Activated naive CD4-positive, alpha-beta T cell treated with anti-CD3 and anti-CD28 coated beads for 36 hours (primary cell): ENCODE data around the gene PACSIN3. TPM values are rescaled to one million over a fixed set of nuclear protein-coding genes. Genes with fewer than 3 reads are reported as not detected.

Experiments
- CTCF ChIA-PET: fragments of 350-600 bp; sonication (Branson Sonifier 250); formaldehyde crosslinking; loops from one replicate; lab custom pipeline; 2021; ENCODE audit warnings: antibody characterized with exemption; lab: Charles Lee
- DNase-seq: peaks from one replicate; pipeline ENCODE4 v3.0.0-alpha.2; 2020
- H3K27ac Mint-ChIP-seq: one replicate; pipeline ENCODE4 v1.8.0; 2021; ENCODE audit warnings: mild to moderate bottlenecking, mixed read lengths
- H3K27me3 Mint-ChIP-seq: one replicate; pipeline ENCODE4 v1.8.0; 2021; ENCODE audit warnings: low read depth, mixed read lengths
- H3K36me3 Mint-ChIP-seq: one replicate; pipeline ENCODE4 v1.8.0; 2021; ENCODE audit warnings: low read depth, mixed read lengths
- H3K4me1 Mint-ChIP-seq: one replicate; pipeline ENCODE4 v1.8.0; 2021; ENCODE audit warnings: low read depth, mixed read lengths
- H3K4me3 Mint-ChIP-seq: one replicate; pipeline ENCODE4 v1.8.0; 2021; ENCODE audit warnings: mild to moderate bottlenecking, moderate library complexity, mixed read lengths
- H3K9me3 Mint-ChIP-seq: one replicate; pipeline ENCODE4 v1.8.0; 2021; ENCODE audit warnings: mixed read lengths
- intact Hi-C: fragments of 100-400 bp; cut with micrococcal nuclease; formaldehyde crosslinking; loops from one replicate; pipeline ENCODE4 v1.15.1; 2023
- total RNA-seq, 2 experiments: library from RNA; stranded (reverse); gene quantifications; one replicate each; pipeline ENCODE4 v1.2.3, GENCODE V29; 2021

The PACSIN3 gene
- total RNA-seq, 2 experiments from 2014 or later: 6.5 to 7.2 TPM

- H3K27ac Mint-ChIP-seq: no peak overlapping the region
- no peak overlapping the region for H3K4me3 Mint-ChIP-seq
- no peak for DNase-seq
- CTCF ChIA-PET: interaction anchor here (0.6 kb wide), 2 partner anchors 58 to 85 kb away, joined by 3 read pairs; no protein-coding TSS in a partner anchor
- no peaks in the 10 kb centered on the region for H3K9me3 Mint-ChIP-seq
- no peaks in the 10 kb centered on the region for H3K36me3 Mint-ChIP-seq
- intact Hi-C loops: no loop called here
- H3K27me3 Mint-ChIP-seq: no peaks in the 10 kb centered on the region
- H3K4me1 Mint-ChIP-seq: peaks cover 12% of the 10 kb centered on the region
Observed at GRCh38 chr11:47148903-47149531, 37.2 kb downstream of the PACSIN3 start.

DNA sequence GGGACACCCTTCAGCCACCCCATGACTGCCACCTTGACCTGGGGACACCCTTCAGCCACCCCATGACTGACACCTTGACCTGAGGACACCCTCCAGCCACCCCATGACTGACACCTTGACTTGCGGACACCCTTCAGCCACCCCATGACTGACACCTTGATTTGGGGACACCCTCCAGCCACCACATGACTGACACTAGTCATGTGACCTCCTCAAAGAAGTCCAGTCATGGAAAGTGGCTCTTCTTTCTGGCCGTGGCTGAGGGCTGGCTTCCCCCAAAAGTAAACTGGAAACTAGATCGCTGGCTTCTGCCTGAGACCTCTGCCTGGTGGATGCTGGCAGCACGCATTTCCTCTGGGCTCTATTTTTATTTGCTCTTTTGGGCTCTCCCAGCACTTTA, 38.0 kb downstream of the PACSIN3 start:
- intact Hi-C loops: no loop called here
- no peak for DNase-seq
- Mint-ChIP-seq H3K27me3 (no peaks in the 10 kb centered on the region), H3K27ac (no peak overlapping the region), H3K36me3 (no peaks in the 10 kb centered on the region), H3K4me1 (peaks cover 4% of the 10 kb centered on the region), H3K9me3 (no peaks in the 10 kb centered on the region), H3K4me3 (no peak overlapping the region)
- CTCF ChIA-PET: no interaction called here

DNA sequence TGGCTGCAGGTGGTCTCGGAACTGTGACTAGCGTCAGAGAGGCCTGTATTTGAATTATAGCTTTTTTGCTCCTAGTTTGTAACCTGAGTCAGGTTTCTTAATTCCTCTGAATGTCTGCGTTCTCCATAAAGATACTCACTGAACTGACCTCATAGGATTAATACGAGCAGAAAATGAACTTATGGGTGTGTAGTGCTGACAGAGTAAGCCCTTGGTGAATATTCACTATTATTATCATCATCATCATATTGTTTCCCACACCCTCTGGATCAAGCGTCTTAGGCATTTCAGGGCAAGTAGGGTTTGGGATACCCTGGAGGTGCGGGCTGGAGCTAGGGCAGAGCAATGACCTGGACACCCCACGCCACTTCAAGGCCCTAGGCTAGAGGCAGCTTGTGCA, 38.6 kb downstream of the PACSIN3 start:
- Mint-ChIP-seq H3K27ac (no peak overlapping the region), H3K4me3 (no peak overlapping the region), H3K4me1 (no peaks in the 10 kb centered on the region), H3K36me3 (no peaks in the 10 kb centered on the region), H3K27me3 (no peaks in the 10 kb centered on the region), H3K9me3 (no peaks in the 10 kb centered on the region)
- CTCF ChIA-PET: interaction anchor here (0.8 to 1.4 kb wide), 3 partner anchors 13 to 261 kb away, joined by 3 read pairs; no protein-coding TSS in a partner anchor
- intact Hi-C loops: no loop called here
- DNase-seq: no peak

DNA sequence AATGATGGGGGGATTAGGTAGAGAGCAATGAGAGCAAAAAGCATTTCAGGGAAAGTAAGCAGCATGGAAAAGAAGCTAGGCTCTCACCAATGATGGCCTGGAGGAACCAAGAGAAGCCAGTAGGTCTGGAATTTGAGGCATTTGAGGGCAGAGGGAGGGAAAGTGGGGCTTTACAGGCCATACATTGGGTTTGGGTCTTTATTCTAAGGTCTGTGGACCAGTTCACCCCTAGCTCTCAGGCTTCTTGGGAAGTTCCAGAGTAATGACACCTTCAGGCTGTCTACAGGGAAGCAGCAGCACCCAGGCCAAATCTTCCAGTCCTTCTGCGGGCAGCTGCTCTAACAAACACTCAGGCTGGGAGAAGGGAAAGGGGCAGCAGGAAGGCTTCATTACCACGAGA, 39.0 kb downstream of the PACSIN3 start:
- CTCF ChIA-PET: interaction anchor here (0.8 to 1.4 kb wide), 3 partner anchors 14 to 260 kb away, joined by 3 read pairs; no protein-coding TSS in a partner anchor
- Mint-ChIP-seq H3K27ac (no peak overlapping the region), H3K4me3 (no peak overlapping the region), H3K4me1 (no peaks in the 10 kb centered on the region), H3K9me3 (no peaks in the 10 kb centered on the region), H3K27me3 (no peaks in the 10 kb centered on the region), H3K36me3 (no peaks in the 10 kb centered on the region)
- intact Hi-C loops: no loop called here
- DNase-seq: no peak

DNA sequence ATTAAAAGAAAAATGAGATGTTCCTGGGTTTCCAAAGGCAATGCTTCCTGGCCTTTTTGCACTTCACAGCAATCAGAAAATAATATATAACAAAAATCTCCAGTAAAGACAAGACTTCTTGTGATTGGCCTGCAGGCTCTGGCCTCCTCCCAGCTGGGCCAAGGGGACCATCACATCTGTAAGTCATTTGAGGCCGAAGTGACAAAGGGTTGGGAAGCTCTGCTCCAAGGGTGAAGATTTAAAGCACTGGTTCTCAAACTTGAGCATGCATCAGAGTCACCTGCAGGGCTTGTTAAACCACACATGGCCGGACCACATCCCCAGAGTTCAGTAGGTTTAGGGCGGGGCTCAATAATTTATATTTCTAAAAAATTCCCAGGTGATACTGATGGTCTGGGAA, 41.7 kb downstream of the PACSIN3 start:
- CTCF ChIA-PET: no interaction called here
- Mint-ChIP-seq H3K9me3 (no peaks in the 10 kb centered on the region), H3K4me3 (no peak overlapping the region), H3K4me1 (no peaks in the 10 kb centered on the region), H3K27ac (no peak overlapping the region), H3K27me3 (no peaks in the 10 kb centered on the region), H3K36me3 (no peaks in the 10 kb centered on the region)
- intact Hi-C loops: no loop called here
- no peak for DNase-seq

DNA sequence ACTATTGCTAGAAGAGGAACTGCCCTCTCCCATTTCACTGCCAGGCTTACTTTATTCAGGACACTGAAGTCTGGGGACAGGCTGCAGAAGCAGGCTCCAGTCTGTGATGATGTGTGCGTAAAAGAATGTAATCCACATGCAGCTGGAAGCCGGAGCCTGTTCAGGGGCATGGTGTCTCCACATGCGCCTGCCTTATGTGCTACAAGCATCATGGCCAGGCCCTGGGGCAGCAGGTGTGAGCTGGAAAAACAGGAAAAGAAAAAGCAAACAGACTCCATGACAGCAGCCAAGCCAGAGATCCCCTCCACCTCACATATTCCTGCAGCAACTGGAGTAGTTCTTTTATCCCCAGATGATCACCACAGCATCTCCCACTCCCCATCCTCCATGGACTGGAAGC, 42.9 kb downstream of the PACSIN3 start:
- no peak for DNase-seq
- CTCF ChIA-PET: interaction anchor here (1.1 to 1.3 kb wide), 2 partner anchors 9 kb away, joined by 3 to 4 read pairs; no protein-coding TSS in a partner anchor
- Mint-ChIP-seq H3K4me1 (no peaks in the 10 kb centered on the region), H3K9me3 (no peaks in the 10 kb centered on the region), H3K27me3 (no peaks in the 10 kb centered on the region), H3K4me3 (no peak overlapping the region), H3K36me3 (no peaks in the 10 kb centered on the region), H3K27ac (no peak overlapping the region)
- intact Hi-C loops: no loop called here

DNA sequence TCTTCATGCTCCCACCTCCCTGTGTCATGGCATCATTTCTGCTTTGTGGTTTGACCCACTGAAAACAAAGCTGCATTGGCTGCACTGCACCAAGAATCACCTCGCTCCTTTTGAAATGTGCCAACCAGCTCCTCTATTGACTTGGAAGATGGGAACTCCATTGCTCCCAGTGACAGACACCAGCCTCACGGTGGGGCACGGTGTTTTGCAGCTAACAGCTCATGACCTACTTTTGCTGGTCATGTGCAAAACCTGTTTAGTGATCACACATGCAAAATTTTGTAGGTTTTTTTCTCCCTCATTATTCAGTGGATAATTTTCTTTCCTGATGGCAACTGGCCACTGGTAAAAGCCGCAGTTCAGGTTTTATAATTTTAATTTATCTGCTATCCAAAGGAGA, 46.4 kb downstream of the PACSIN3 start:
- DNase-seq: no peak
- Mint-ChIP-seq H3K4me3 (no peak overlapping the region), H3K27ac (no peak overlapping the region), H3K36me3 (no peaks in the 10 kb centered on the region), H3K9me3 (no peaks in the 10 kb centered on the region), H3K4me1 (no peaks in the 10 kb centered on the region), H3K27me3 (no peaks in the 10 kb centered on the region)
- CTCF ChIA-PET: interaction anchor here (0.6 kb wide), 2 partner anchors 289 to 591 kb away, joined by 3 to 5 read pairs; no protein-coding TSS in a partner anchor
- intact Hi-C loops: no loop called here

- Mint-ChIP-seq H3K9me3 (no peaks in the 10 kb centered on the region), H3K36me3 (no peaks in the 10 kb centered on the region), H3K4me1 (no peaks in the 10 kb centered on the region), H3K27ac (no peak overlapping the region), H3K4me3 (no peak overlapping the region), H3K27me3 (no peaks in the 10 kb centered on the region)
- CTCF ChIA-PET: interaction anchor here (0.6 to 0.9 kb wide), 2 partner anchors 15 to 370 kb away, joined by 3 read pairs; no protein-coding TSS in a partner anchor
- intact Hi-C loops: no loop called here
- no peak for DNase-seq
Observed at GRCh38 chr11:47137476-47137875, 48.8 kb downstream of the PACSIN3 start.

DNA sequence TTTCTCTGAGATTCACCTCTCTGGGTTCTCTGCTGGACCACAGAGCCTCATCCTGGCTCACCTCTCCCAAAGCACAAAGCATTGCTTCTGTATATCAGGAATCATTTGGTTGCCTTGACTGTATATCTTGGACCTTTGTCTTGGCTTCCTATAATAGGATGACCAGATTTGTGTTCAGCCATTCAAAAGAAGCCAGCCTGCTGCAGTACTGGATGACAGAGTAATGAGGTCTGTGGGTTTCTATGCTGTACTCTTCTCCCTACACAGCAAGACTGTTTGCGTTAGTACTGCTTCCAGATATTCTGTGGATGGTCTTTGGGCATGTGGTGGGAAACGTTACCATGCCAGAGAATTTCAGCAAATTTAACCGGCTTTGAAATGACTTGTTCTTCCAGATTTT, 49.3 kb downstream of the PACSIN3 start:
- no peaks in the 10 kb centered on the region for H3K9me3 Mint-ChIP-seq
- intact Hi-C loops: no loop called here
- no peak overlapping the region for H3K27ac Mint-ChIP-seq
- CTCF ChIA-PET: interaction anchor here (0.6 to 0.9 kb wide), 2 partner anchors 16 to 371 kb away, joined by 3 read pairs; no protein-coding TSS in a partner anchor
- no peaks in the 10 kb centered on the region for H3K36me3 Mint-ChIP-seq
- H3K4me3 Mint-ChIP-seq: no peak overlapping the region
- H3K4me1 Mint-ChIP-seq: no peaks in the 10 kb centered on the region
- no peaks in the 10 kb centered on the region for H3K27me3 Mint-ChIP-seq
- DNase-seq: no peak

GRCh38 chr11:47136327-47136726, 49.9 kb downstream of the PACSIN3 start:
- intact Hi-C loops: no loop called here
- no peak for DNase-seq
- Mint-ChIP-seq H3K4me3 (no peak overlapping the region), H3K9me3 (no peaks in the 10 kb centered on the region), H3K27ac (no peak overlapping the region), H3K27me3 (no peaks in the 10 kb centered on the region), H3K4me1 (no peaks in the 10 kb centered on the region), H3K36me3 (no peaks in the 10 kb centered on the region)
- CTCF ChIA-PET: interaction anchor here (0.6 kb wide), 1 partner anchor 645 kb away, joined by 3 read pairs; no protein-coding TSS in a partner anchor

- CTCF ChIA-PET: interaction anchor here (0.7 kb wide), 1 partner anchor 13 kb away, joined by 3 read pairs; no protein-coding TSS in a partner anchor
Observed at GRCh38 chr11:47132981-47133380, 53.3 kb downstream of the PACSIN3 start.

DNA sequence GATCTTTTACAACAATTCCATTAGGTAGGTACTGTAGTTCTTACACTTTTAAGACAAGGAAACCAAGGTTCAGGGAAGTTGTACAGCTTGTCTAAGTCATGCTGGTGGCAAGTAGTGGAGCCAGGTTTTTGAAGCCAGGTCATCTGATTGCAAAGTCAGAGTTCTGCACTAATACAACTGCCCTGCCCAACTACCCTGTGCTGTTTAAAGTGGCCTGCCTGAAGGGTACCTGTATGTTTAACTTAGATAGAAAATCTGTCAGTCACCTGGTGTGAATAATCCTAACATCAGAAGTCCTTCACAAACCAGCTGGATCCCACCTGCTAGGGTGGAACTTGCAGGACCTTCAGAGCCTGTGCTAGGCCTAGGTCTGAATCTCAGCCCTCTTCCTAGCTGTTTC, 53.7 kb downstream of the PACSIN3 start:
- no peaks in the 10 kb centered on the region for H3K36me3 Mint-ChIP-seq
- CTCF ChIA-PET: interaction anchor here (0.6 to 2.1 kb wide), 3 partner anchors 14 to 166 kb away, joined by 3 to 10 read pairs (median 4); no protein-coding TSS in a partner anchor
- DNase-seq: no peak
- no peak overlapping the region for H3K4me3 Mint-ChIP-seq
- no peak overlapping the region for H3K27ac Mint-ChIP-seq
- intact Hi-C loops: no loop called here
- H3K9me3 Mint-ChIP-seq: no peaks in the 10 kb centered on the region
- no peaks in the 10 kb centered on the region for H3K4me1 Mint-ChIP-seq
- no peaks in the 10 kb centered on the region for H3K27me3 Mint-ChIP-seq

More at GRCh38 chr11:47132981-47133380, 53.3 kb downstream of the PACSIN3 start:
- no peaks in the 10 kb centered on the region for H3K9me3 Mint-ChIP-seq
- no peaks in the 10 kb centered on the region for H3K4me1 Mint-ChIP-seq
- H3K27me3 Mint-ChIP-seq: no peaks in the 10 kb centered on the region
- no peak overlapping the region for H3K4me3 Mint-ChIP-seq
- H3K36me3 Mint-ChIP-seq: no peaks in the 10 kb centered on the region
- intact Hi-C loops: no loop called here
- H3K27ac Mint-ChIP-seq: no peak overlapping the region
- no peak for DNase-seq

- H3K27ac Mint-ChIP-seq: no peak overlapping the region
- no peak for DNase-seq
- H3K4me3 Mint-ChIP-seq: no peak overlapping the region
- H3K9me3 Mint-ChIP-seq: no peaks in the 10 kb centered on the region
- H3K4me1 Mint-ChIP-seq: no peaks in the 10 kb centered on the region
- CTCF ChIA-PET: interaction anchor here (0.7 to 2.1 kb wide), 3 partner anchors 10 to 22 kb away, joined by 6 to 10 read pairs (median 6); no protein-coding TSS in a partner anchor
- H3K36me3 Mint-ChIP-seq: no peaks in the 10 kb centered on the region
- H3K27me3 Mint-ChIP-seq: no peaks in the 10 kb centered on the region
- intact Hi-C loops: no loop called here
Observed at GRCh38 chr11:47131136-47131535, 55.1 kb downstream of the PACSIN3 start.
